ENCODE results near the gene CDSN. TPM values are rescaled to one million over a fixed set of nuclear protein-coding genes. Genes with fewer than 3 reads are reported as not detected.
A peak's percentile ranks its signal among the peaks of the same experiment; 100 is the strongest.

Gene CDSN
- total RNA-seq, 6 experiments from 2014 or later: not detected

GRCh38 chr6:31113861-31114540 is 6.2 kb downstream of the CDSN start:
- no peak for TF ChIP-seq CTCF (IDR thresholded peaks at IDR 0.05)
- peaks cover 48% of the 10 kb centered on the region for H3K4me1 Mint-ChIP-seq (ENCODE audit: low read depth)
- peak overlapping the region; percentile 80 for H3K4me3 Mint-ChIP-seq
- H3K27me3 Mint-ChIP-seq (ENCODE audit: insufficient read depth): peaks cover 14% of the 10 kb centered on the region
- DNase-seq: peak; percentile 32
- no peaks in the 10 kb centered on the region for H3K9me3 Mint-ChIP-seq
- peak overlapping the region; percentile 89 for H3K27ac Mint-ChIP-seq
- H3K36me3 Mint-ChIP-seq (ENCODE audit: low read depth): no peaks in the 10 kb centered on the region

GRCh38 chr6:31112478-31112877 is 7.8 kb downstream of the CDSN start, which contains the start of gene C6orf15:
C6orf15 (minus strand) TSS chr6:31112575; CDS start chr6:31112555, 20 bp downstream.
- Mint-ChIP-seq H3K9me3 (no peaks in the 10 kb centered on the region), H3K27me3 (ENCODE audit: insufficient read depth) (peaks cover 14% of the 10 kb centered on the region), H3K4me3 (no peak within 1 kb of the TSS), H3K27ac (no peak within 1 kb of the TSS; the same call in 1 of the 2 replicates), H3K36me3 (ENCODE audit: low read depth) (no peaks in the 10 kb centered on the region), H3K4me1 (ENCODE audit: low read depth) (peaks cover 48% of the 10 kb centered on the region)
- no peak for TF ChIP-seq CTCF (IDR thresholded peaks at IDR 0.05)
- no peak for DNase-seq

GRCh38 chr6:31111712-31112111 is 8.5 kb downstream of the CDSN start:
- H3K4me1 Mint-ChIP-seq (ENCODE audit: low read depth): peaks cover 42% of the 10 kb centered on the region
- H3K27ac Mint-ChIP-seq: no peak overlapping the region
- no peak for DNase-seq
- H3K27me3 Mint-ChIP-seq (ENCODE audit: insufficient read depth): peaks cover 14% of the 10 kb centered on the region
- no peaks in the 10 kb centered on the region for H3K9me3 Mint-ChIP-seq
- no peaks in the 10 kb centered on the region for H3K36me3 Mint-ChIP-seq (ENCODE audit: low read depth)
- TF ChIP-seq CTCF (IDR thresholded peaks at IDR 0.05): no peak
- no peak overlapping the region for H3K4me3 Mint-ChIP-seq

- no peaks in the 10 kb centered on the region for H3K9me3 Mint-ChIP-seq
- H3K4me1 Mint-ChIP-seq (ENCODE audit: low read depth): peaks cover 35% of the 10 kb centered on the region
- no peak overlapping the region for H3K27ac Mint-ChIP-seq
- H3K4me3 Mint-ChIP-seq: no peak overlapping the region
- TF ChIP-seq CTCF (IDR thresholded peaks at IDR 0.05): no peak
- no peaks in the 10 kb centered on the region for H3K36me3 Mint-ChIP-seq (ENCODE audit: low read depth)
- no peak for DNase-seq
- H3K27me3 Mint-ChIP-seq (ENCODE audit: insufficient read depth): peaks cover 19% of the 10 kb centered on the region
These were observed 9.2 kb downstream of the CDSN start for GRCh38 chr6:31110825-31111582.

GRCh38 chr6:31107052-31107451 is 13.2 kb downstream of the CDSN start:
- H3K27me3 Mint-ChIP-seq (ENCODE audit: insufficient read depth): peaks cover 20% of the 10 kb centered on the region
- no peaks in the 10 kb centered on the region for H3K9me3 Mint-ChIP-seq
- no peaks in the 10 kb centered on the region for H3K4me1 Mint-ChIP-seq (ENCODE audit: low read depth)
- no peak overlapping the region for H3K27ac Mint-ChIP-seq
- H3K4me3 Mint-ChIP-seq: no peak overlapping the region
- TF ChIP-seq CTCF (IDR thresholded peaks at IDR 0.05): no peak
- no peaks in the 10 kb centered on the region for H3K36me3 Mint-ChIP-seq (ENCODE audit: low read depth)
- DNase-seq: no peak
